DND-41 (cell line): ENCODE results near the gene SLC10A7.

Experiments used
- ATAC-seq: fragments of 200-7000 bp; cut with Tn5 transposase; 3 replicates; pipeline ENCODE4 v1.9.1; 2021; ENCODE audit warnings: low read depth; ENCODE audit not compliant: insufficient read depth
- DNase-seq: peaks from one replicate; pipeline ENCODE4 v3.0.0-alpha.2; 2020
- H2AFZ ChIP-seq: 2 replicates; pipeline ENCODE4 v1.6.0; 2012; ENCODE audit warnings: low read depth, low read length
- H3K27ac ChIP-seq: 2 replicates; pipeline ENCODE4 v1.5.1; 2012; ENCODE audit warnings: low read length, inconsistent platforms
- H3K27me3 ChIP-seq: fragments of 200-600 bp; sonication (generic); 2 replicates; pipeline ENCODE4 v1.6.0; 2012; ENCODE audit warnings: low read length, mild to moderate bottlenecking, inconsistent platforms; ENCODE audit not compliant: insufficient read depth, poor library complexity
- H3K36me3 ChIP-seq: 2 replicates; pipeline ENCODE4 v1.5.1; 2012; ENCODE audit warnings: low read length, inconsistent platforms; ENCODE audit not compliant: insufficient read depth
- H3K4me1 ChIP-seq: 2 replicates; pipeline ENCODE4 v1.5.1; 2012; ENCODE audit warnings: mild to moderate bottlenecking, low read length; ENCODE audit not compliant: insufficient read depth
- H3K4me2 ChIP-seq: 2 replicates; pipeline ENCODE4 v1.6.0; 2012; ENCODE audit warnings: mild to moderate bottlenecking, moderate library complexity, low read length, inconsistent platforms; ENCODE audit not compliant: insufficient read depth
- H3K4me3 ChIP-seq, 2 experiments: fragments of 200-600 bp in 1 of 2; shearing (Covaris generic) in 1 of 2; 2 replicates each; pipeline ENCODE4 v1.5.1; 2012 to 2016; ENCODE audit warnings: inconsistent platforms in 2 of 2, low read length in 2 of 2, mild to moderate bottlenecking in 2 of 2, low read depth in 1 of 2, moderate library complexity in 1 of 2
- H3K79me2 ChIP-seq: 2 replicates; pipeline ENCODE4 v1.6.0; 2012; ENCODE audit warnings: low read length, inconsistent platforms; ENCODE audit not compliant: insufficient read depth
- H3K9ac ChIP-seq: 2 replicates; pipeline ENCODE4 v1.6.0; 2012; ENCODE audit warnings: low read depth, mild to moderate bottlenecking, inconsistent platforms, low read length, moderate library complexity
- H3K9me3 ChIP-seq: 2 replicates; pipeline ENCODE4 v1.5.1; 2012; ENCODE audit warnings: low read length, moderate library complexity, mild to moderate bottlenecking, inconsistent platforms; ENCODE audit not compliant: insufficient read depth, severe bottlenecking
- H4K20me1 ChIP-seq: 2 replicates; pipeline ENCODE4 v1.6.0; 2012; ENCODE audit warnings: low read length; ENCODE audit not compliant: insufficient read depth
- CTCF ChIP-seq: IDR thresholded peaks from 2 replicates; pipeline ENCODE4 v1.5.1; 2012; ENCODE audit warnings: borderline replicate concordance, low read length, moderate library complexity, mild to moderate bottlenecking; ENCODE audit not compliant: poor library complexity, severe bottlenecking; ENCODE audit errors: extremely low read depth
- EZH2 ChIP-seq: IDR thresholded peaks from 3 replicates; pipeline ENCODE4 v1.6.1; 2012; ENCODE audit warnings: borderline replicate concordance, low read depth, mild to moderate bottlenecking, moderate library complexity, low read length, inconsistent platforms; ENCODE audit not compliant: severe bottlenecking

The SLC10A7 gene

GRCh38 chr4:146329050-146329716 lies 192.6 kb downstream of the SLC10A7 start:
- Histone ChIP-seq H3K36me3 (peaks cover 3% of the 10 kb centered on the region; the same call in 1 of the 2 replicates), H3K4me2 (no peak overlapping the region), H3K27me3 (no peaks in the 10 kb centered on the region), H4K20me1 (peaks cover 2% of the 10 kb centered on the region; the same call in 1 of the 2 replicates), H3K9ac (no peak overlapping the region), H3K4me3 (no peak overlapping the region), H3K9me3 (no peaks in the 10 kb centered on the region), H3K4me1 (peaks cover 11% of the 10 kb centered on the region), H2AFZ (no peak overlapping the region), H3K27ac (no peak overlapping the region), H3K79me2 (no peaks in the 10 kb centered on the region)
- DNase-seq (no peak), ATAC-seq (no peak)
- TF ChIP-seq CTCF (no peak), EZH2 (no peak)

- TF ChIP-seq EZH2: no peak
- no peak for TF ChIP-seq CTCF
- Histone ChIP-seq H3K9me3 (no peaks in the 10 kb centered on the region), H3K36me3 (peaks cover 3% of the 10 kb centered on the region; the same call in 1 of the 2 replicates), H3K4me3 (no peak overlapping the region), H3K27me3 (no peaks in the 10 kb centered on the region), H4K20me1 (no peaks in the 10 kb centered on the region), H3K27ac (no peak overlapping the region), H3K4me2 (no peak overlapping the region), H3K4me1 (no peaks in the 10 kb centered on the region), H3K9ac (no peak overlapping the region), H3K79me2 (no peaks in the 10 kb centered on the region), H2AFZ (no peak overlapping the region)
- ATAC-seq: no peak
- DNase-seq: no peak
Observed at GRCh38 chr4:146327859-146328650, 193.7 kb downstream of the SLC10A7 start.

GRCh38 chr4:146318894-146319293 lies 202.8 kb downstream of the SLC10A7 start:
- Histone ChIP-seq H3K79me2 (no peaks in the 10 kb centered on the region), H3K4me2 (no peak overlapping the region), H3K4me3 (no peak overlapping the region), H4K20me1 (no peaks in the 10 kb centered on the region), H2AFZ (no peak overlapping the region), H3K4me1 (no peaks in the 10 kb centered on the region), H3K27ac (no peak overlapping the region), H3K36me3 (no peaks in the 10 kb centered on the region), H3K9ac (no peak overlapping the region), H3K27me3 (no peaks in the 10 kb centered on the region), H3K9me3 (no peaks in the 10 kb centered on the region)
- ATAC-seq (no peak), DNase-seq (no peak)
- TF ChIP-seq CTCF: no peak
- no peak for TF ChIP-seq EZH2
